D721Med (cell line): ENCODE data around the gene SPRR5.

Source experiments
- DNase-seq: peaks from one replicate; pipeline ENCODE4 v3.0.0; 2011; ENCODE audit warnings: low spot score; ENCODE audit not compliant: insufficient read length
- FAIRE-seq: peaks from 2 replicates; lab custom pipeline; 2011; peaks lifted over from hg19 to GRCh38; lab: Jason Lieb, UNC
- CTCF ChIP-seq: IDR thresholded peaks from 2 replicates; pipeline ENCODE4 v1.5.1; 2012; ENCODE audit warnings: mild to moderate bottlenecking, control low read depth; ENCODE audit not compliant: insufficient read depth; ENCODE audit errors: missing control alignments

The SPRR5 gene

GRCh38 chr1:152941037-152941711, 5.8 kb upstream of the SPRR5 start:
- no peak for FAIRE-seq
- TF ChIP-seq CTCF: no peak
- DNase-seq: no peak

- no peak for TF ChIP-seq CTCF
- DNase-seq (no peak), FAIRE-seq (no peak)
These were observed 4.8 kb upstream of the SPRR5 start for GRCh38 chr1:152942161-152942560.

- DNase-seq (no peak), FAIRE-seq (no peak)
- no peak for TF ChIP-seq CTCF
These were observed 758 bp upstream of the SPRR5 start for GRCh38 chr1:152946248-152946647.

GRCh38 chr1:152951711-152952110, 4.7 kb downstream of the SPRR5 start:
- FAIRE-seq (no peak), DNase-seq (no peak)
- TF ChIP-seq CTCF: no peak

- TF ChIP-seq CTCF: no peak
- DNase-seq (no peak), FAIRE-seq (no peak)
These were observed 6.8 kb downstream of the SPRR5 start for GRCh38 chr1:152953761-152954160.

GRCh38 chr1:152954436-152954835, 7.4 kb downstream of the SPRR5 start:
- no peak for TF ChIP-seq CTCF
- FAIRE-seq (no peak), DNase-seq (no peak)

GRCh38 chr1:152957561-152957960, 10.6 kb downstream of the SPRR5 start:
- DNase-seq (no peak), FAIRE-seq (no peak)
- no peak for TF ChIP-seq CTCF
